Measurements from ENCODE around the gene ADISSP. TPM values are rescaled to one million over a fixed set of nuclear protein-coding genes. Genes with fewer than 3 reads are reported as not detected.

ADISSP gene
- total and polyA plus RNA-seq, 2 of the 8 experiments (the other 6 are each of a cell fraction or from before 2014, with no cell fraction given) = 111 to 141 TPM

DNA sequence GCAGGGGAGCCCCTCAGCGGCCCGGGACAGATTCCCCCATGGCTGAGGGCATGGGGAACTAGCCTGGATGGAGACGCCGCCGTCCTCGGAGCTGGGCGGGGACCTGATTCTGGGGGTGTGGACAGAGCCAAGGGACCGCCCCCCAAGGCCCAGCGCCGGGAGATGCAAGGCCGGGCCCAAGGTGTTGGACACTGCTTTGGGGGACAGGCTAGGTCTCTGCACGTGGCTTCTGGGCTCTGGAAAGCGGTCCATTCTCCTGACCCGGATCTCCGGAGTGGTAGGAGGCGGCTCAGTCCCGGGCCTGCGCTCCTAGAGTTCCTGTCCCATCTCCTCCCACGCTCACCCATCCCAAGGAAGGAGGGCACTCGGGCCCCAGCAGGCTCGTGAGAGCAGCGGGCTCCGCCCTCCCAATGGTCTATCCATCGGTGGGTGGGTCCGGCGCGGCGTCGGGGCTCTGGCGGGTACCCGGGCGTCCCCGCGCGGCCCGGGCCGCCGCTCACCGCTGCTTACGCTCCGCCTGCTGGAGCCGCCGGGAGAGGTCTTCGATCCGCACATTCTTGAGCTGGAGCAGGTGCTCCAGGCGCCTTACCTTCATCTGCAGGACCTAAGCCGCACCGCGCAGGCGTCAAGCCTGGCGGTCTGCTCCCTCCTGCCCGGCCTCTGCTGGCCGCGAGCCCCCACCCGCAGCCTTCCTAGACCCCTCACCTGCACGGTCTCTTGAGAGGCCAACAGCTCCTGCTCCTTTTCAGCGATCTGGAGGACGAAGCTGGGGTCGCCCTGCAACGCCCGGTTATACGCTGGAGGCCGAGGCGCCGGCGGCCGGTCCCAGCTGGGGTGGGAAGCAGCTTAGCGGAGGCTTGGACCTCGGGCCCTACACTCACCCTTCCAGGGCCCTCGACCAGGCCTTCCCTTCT, 10.4 kb upstream of the ADISSP start (continued):
- TF ChIP-seq KDM1A (IDR thresholded peaks at IDR 0.05; ENCODE audit: borderline replicate concordance, low read length) (no peak), POLR2AphosphoS5 (IDR thresholded peaks at IDR 0.05; ENCODE audit: low read depth, low read length) (no peak), CBX8 (IDR thresholded peaks at IDR 0.05; ENCODE audit: borderline replicate concordance, low read depth, low read length) (no peak), PHF8 (conservative IDR thresholded peaks at IDR 0.05; ENCODE audit: low read depth, low read length) (peak; percentile 32; the same call in 1 of the 2 replicates), SIN3A (conservative IDR thresholded peaks at IDR 0.05 in 1 of 2, IDR thresholded peaks at IDR 0.05 in 1 of 2; ENCODE audit: low read depth in 1 of 2, low read length in 2 of 2) (0 out of 4 replicates have a peak, but pooled peaks of 1 of the 2 experiments have one; percentile 12), CHD2 (IDR thresholded peaks at IDR 0.05; ENCODE audit: low read length) (no peak), SUZ12 (IDR thresholded peaks at IDR 0.05; ENCODE audit: low read length) (peak; percentile 45; the same call in 1 of the 2 replicates), RXRA (IDR thresholded peaks at IDR 0.05; ENCODE audit: insufficient read depth, low read depth, low read length) (no peak), HDAC2 (IDR thresholded peaks at IDR 0.05; ENCODE audit: borderline replicate concordance in 1 of 2, low read depth in 2 of 2, low read length in 2 of 2) (peak in 1 of 2 experiments; percentile 29; a peak in 1 of 4 replicates), TBP (IDR thresholded peaks at IDR 0.05; ENCODE audit: low read depth, low read length) (no peak; the same call in 1 of the 2 replicates), TAF1 (IDR thresholded peaks at IDR 0.05; ENCODE audit: low read depth, low read length) (peak; percentile 54; the same call in 1 of the 2 replicates), NRF1 (IDR thresholded peaks at IDR 0.05; ENCODE audit: low read depth, low read length) (peak; percentile 28; the same call in 1 of the 2 replicates), MAFK (IDR thresholded peaks at IDR 0.05; ENCODE audit: low read depth, low read length) (no peak), CBX5 (IDR thresholded peaks at IDR 0.05; ENCODE audit: low read depth, low read length) (no peak), RNF2 (IDR thresholded peaks at IDR 0.05; ENCODE audit: borderline replicate concordance, low read depth, low read length, missing control alignments, poor library complexity, severe bottlenecking) (peak; percentile 59), ASH2L (IDR thresholded peaks at IDR 0.05; ENCODE audit: low read length) (peak; percentile 72), KDM4A (IDR thresholded peaks at IDR 0.05; ENCODE audit: low read depth, low read length, severe bottlenecking) (peak; percentile 95)
- TF ChIP-seq, protein P1, sequence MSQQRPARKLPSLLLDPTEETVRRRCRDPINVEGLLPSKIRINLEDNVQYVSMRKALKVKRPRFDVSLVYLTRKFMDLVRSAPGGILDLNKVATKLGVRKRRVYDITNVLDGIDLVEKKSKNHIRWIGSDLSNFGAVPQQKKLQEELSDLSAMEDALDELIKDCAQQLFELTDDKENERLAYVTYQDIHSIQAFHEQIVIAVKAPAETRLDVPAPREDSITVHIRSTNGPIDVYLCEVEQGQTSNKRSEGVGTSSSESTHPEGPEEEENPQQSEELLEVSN (IDR thresholded peaks at IDR 0.05) = peak; percentile 93
